Femur (tissue), 1 donor: ENCODE measurements around the gene TPI1.

Experiments used
- DNase-seq: peaks from one replicate; pipeline ENCODE4 v3.0.0-alpha.2; 2017

The TPI1 gene

DNA sequence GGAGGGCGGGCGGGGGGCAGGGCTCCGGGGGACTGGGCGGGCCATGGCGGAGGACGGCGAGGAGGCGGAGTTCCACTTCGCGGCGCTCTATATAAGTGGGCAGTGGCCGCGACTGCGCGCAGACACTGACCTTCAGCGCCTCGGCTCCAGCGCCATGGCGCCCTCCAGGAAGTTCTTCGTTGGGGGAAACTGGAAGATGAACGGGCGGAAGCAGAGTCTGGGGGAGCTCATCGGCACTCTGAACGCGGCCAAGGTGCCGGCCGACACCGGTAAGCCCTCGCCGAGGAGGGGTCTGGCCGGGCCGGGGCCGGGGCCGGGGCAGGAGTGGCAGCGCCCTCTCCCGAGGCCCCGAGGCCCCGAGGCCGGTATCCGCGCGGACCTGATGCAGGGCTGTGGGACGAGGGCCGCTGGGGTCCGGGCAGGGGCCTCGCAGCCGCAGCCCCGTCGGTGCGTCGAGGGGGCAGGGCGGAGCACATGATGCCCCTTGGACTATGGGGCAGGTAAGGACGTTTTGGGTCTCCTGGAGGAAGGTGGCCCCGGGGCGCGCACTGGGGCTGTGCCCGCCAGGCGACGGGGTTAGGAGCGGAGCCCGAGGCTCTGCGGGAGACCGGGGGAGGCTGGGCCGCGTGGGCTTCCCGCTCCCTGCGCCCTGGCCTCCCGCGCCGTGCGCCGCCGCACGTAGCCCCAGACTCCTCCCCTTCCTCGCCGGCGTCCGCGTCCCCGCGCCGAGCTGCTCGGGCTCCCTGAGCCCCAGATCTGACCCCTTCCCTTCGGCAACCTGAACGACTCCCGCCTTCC lies at the start of gene TPI1:
TPI1 (plus strand) TSS at position 119 of the 798 bp plus-strand sequence; CDS start at position 155, 36 bp downstream.
- peak; percentile 93 for DNase-seq

DNA sequence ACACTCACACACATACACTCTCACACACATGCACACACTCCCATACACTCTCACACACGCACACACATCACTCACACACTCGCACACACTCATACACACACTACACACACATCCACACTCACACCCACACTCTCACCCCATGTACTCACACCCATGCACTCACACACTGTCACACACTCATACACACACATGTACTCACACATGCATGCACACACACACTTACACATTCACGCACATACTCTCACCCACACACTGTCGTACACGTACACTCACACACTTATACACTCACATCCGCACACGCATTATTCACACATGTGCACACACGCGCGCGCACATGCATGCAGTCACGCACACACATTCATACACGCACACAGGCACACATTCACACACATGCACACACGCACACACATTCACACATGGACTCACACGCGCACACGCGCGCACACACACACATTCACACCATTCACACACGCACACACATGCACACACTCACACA lies 49.6 kb upstream of the TPI1 start:
- DNase-seq, result no peak

DNA sequence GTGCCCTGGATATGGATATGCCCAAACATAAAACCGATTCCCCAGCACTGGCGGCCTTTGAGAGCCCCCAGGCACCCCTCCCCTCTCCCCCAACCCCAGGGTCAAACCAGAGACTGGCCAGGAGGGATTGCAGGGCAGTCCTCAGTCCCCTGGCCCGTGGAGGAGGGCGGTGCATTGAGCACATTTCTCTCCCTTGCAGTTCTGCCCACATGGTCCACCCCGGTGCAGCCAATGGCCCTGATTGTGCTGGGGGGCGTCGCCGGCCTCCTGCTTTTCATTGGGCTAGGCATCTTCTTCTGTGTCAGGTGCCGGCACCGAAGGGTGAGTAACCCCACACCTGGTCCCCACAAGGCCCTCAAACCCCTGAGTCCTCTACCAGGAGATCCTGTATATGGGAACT lies 49.1 kb upstream of the TPI1 start:
- DNase-seq, result no peak

DNA sequence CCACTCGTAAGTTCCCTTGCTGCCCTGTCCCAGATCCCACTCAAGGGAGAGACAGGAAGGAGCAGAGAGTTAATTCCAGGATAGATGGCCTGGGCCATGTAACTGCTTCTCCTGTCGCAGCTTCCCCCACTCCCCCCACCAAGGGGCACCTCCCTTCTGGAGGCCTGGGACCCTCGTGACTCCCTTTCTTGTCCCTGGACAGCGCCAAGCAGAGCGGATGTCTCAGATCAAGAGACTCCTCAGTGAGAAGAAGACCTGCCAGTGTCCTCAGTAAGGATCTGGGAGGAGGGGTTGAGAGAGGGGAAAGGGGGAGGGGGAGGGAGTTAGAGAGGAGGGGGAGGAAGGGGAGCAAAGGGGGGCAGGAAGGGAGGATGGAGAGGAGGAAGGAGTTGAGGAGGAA lies 48.7 kb upstream of the TPI1 start:
- no peak for DNase-seq

DNA sequence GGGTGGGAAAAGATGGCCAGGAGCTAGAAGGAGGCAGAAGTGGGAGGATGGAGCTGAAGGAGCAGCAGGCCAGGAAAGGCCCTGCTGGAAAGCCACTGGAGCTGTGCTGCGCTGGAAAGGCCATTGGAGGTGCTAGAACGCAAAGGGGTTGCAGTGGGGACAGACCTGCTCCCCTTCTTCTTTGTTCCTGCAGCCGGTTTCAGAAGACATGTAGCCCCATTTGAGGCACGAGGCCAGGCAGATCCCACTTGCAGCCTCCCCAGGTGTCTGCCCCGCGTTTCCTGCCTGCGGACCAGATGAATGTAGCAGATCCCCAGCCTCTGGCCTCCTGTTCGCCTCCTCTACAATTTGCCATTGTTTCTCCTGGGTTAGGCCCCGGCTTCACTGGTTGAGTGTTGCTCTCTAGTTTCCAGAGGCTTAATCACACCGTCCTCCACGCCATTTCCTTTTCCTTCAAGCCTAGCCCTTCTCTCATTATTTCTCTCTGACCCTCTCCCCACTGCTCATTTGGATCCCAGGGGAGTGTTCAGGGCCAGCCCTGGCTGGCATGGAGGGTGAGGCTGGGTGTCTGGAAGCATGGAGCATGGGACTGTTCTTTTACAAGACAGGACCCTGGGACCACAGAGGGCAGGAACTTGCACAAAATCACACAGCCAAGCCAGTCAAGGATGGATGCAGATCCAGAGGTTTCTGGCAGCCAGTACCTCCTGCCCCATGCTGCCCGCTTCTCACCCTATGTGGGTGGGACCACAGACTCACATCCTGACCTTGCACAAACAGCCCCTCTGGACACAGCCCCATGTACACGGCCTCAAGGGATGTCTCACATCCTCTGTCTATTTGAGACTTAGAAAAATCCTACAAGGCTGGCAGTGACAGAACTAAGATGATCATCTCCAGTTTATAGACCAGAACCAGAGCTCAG lies 48.0 kb upstream of the TPI1 start:
- no peak for DNase-seq

DNA sequence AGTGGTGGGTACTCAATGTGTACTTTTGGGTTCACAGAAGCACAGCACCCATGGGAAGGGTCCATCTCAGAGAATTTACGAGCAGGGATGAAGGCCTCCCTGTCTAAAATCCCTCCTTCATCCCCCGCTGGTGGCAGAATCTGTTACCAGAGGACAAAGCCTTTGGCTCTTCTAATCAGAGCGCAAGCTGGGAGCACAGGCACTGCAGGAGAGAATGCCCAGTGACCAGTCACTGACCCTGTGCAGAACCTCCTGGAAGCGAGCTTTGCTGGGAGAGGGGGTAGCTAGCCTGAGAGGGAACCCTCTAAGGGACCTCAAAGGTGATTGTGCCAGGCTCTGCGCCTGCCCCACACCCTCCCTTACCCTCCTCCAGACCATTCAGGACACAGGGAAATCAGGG lies 47.2 kb upstream of the TPI1 start:
- DNase-seq, result no peak

DNA sequence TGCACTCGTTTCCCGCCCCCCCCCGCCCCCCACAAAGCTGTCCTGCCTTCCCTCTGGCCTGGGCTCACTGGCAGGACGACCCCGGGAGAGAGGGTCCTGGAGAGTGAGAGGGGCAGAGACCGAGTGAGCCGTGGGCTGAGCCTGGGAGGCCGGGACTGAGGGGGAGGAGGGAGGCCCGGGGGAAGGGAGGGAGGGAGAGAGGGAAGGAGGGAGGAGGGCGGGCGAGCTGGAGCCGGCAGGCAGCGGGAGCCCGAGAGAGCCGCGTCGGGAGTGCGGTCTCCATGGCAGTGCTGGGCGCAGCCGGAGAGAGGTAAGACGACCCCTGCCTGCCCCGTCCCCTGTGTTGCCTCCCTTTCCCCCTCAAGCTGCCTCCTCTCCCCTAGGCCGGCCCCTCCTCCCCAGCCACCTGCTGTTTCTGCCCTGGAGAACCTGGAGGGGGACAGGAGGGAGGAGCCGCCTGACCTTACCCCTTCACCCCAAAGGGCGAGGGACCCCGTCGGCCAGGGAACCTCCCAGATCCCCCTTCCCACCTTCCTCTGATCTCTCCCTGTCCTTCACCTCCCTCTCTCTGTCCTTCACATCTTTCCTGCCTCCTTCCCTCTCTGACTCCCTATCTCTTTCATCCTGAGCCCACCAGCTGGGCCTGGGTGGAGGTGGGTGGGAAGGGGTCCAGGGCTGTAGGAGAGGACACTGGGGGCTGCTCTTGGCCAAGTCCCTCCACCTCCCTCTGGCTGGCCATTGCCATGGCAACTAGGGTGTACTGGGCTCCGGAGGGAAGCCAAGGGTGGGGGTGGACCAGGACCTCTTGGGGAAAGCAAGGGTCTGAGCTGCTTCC lies 45.5 kb upstream of the TPI1 start, which contains the start of gene GPR162:
GPR162 (plus strand) TSS at position 231 of the 835 bp plus-strand sequence. CDS start 2,078 bp downstream, outside the sequence.
- DNase-seq, result peak; percentile 84

DNA sequence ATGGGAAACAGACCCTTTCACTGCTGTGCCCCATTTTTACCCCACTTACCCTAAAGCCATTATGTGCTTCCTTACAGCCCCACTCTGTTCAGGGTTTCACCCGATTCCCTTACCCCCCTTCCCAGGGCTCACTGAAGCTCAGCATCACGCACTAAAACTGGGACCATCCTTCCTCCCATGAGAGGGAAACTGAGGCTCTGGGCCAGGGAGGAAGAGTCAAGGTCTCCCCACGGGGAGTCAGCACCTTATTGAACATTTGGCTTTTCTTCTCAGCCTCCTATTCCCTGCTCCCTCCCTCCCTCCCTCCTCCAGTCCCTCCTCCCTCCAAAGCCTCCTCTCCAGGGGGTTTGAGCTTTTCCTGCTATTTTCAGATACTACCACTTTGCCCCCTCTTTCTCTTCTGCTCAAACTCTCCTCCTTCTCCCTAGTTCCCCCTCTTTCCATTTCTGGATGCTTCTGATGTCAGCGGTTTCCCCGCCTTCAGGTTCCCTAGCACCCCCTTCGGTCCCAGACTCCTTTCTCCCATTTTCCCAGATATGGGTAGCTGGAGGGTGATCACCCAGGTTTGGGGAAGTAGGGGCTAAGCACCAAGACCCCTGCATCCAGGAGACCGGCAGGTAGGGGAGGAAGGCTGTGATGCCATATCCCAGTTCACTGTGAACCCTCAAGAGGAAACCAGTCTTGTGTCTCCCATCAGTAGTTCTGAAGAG lies 44.8 kb upstream of the TPI1 start:
- DNase-seq, result no peak

DNA sequence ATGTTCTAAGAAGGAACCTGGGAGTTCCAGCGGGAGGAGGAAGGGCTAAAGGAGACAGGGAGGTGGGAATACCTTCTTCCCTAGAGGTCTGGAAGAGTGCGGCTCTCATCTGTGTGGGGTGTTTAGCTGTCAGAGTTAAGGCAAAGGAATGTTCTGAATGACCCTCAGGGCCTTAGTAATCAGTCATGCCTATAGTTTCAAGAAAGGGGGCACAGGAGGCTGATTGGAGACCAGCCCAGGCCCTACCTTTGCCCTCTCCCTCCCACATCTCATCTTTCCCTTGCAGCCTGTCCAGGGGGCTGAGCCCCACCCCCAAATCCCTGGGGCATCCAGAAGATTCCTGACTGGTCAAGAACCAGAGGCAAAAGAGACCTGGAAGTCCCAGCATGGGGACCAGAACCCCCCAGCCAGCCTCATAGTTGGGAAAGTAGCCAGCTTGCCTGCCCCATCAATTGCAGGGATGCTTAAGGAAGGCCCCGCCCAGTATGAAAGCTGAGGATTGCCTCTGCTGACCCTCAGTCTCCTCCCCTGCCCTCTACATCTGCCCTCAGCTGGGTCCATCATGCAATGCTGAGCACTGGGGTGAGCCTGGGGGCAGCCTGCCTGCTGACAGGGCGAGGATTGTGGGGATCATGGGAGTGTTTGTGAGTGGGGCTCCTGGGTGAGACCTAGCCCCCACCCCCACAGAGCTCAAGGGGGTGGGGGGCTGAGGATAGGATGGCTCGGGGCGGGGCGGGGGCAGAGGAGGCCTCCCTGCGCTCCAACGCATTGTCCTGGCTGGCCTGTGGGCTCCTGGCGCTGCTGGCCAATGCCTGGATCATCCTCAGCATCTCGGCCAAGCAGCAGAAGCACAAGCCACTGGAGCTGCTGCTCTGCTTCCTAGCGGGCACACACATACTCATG lies 43.9 kb upstream of the TPI1 start:
- DNase-seq, result no peak

DNA sequence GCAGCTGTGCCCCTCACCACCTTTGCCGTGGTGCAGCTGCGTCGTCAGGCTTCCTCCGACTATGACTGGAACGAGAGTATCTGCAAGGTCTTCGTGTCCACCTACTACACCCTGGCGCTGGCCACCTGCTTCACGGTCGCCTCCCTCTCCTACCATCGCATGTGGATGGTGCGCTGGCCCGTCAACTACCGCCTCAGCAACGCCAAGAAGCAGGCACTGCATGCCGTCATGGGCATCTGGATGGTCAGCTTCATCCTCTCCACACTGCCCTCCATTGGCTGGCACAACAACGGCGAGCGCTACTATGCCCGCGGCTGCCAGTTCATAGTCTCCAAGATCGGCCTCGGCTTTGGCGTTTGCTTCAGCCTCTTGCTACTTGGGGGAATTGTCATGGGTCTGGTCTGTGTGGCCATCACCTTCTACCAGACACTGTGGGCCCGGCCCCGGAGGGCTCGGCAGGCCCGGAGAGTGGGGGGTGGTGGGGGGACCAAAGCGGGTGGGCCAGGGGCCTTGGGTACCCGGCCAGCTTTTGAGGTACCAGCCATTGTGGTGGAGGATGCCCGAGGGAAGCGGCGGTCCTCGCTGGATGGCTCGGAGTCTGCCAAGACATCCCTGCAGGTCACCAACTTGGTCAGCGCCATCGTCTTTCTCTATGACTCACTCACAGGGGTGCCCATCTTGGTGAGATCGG lies 43.1 kb upstream of the TPI1 start:
- no peak for DNase-seq

DNA sequence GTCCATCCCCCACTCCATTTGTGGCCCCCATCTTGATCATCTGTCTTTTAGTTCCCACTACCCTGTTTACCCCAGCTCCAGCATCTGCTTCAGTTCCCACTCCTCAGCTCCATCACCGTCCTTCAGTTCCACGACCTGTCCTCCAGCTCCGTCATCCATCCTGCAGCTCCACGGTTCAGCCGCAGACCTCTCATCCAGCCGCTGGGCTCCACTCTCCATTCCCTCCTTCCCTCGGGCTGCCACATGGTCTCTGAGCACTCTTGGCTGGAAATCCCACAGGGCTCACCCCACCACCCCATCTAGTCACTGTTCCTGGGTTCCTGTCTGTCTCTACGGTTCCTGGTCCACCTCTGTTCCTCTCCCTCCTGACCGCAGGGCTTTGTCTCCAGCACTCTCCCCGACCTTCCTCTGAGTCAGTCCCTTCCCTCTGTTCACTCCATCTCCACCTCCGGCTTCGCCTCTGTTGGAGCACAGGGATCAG lies 42.4 kb upstream of the TPI1 start:
- DNase-seq, result no peak

DNA sequence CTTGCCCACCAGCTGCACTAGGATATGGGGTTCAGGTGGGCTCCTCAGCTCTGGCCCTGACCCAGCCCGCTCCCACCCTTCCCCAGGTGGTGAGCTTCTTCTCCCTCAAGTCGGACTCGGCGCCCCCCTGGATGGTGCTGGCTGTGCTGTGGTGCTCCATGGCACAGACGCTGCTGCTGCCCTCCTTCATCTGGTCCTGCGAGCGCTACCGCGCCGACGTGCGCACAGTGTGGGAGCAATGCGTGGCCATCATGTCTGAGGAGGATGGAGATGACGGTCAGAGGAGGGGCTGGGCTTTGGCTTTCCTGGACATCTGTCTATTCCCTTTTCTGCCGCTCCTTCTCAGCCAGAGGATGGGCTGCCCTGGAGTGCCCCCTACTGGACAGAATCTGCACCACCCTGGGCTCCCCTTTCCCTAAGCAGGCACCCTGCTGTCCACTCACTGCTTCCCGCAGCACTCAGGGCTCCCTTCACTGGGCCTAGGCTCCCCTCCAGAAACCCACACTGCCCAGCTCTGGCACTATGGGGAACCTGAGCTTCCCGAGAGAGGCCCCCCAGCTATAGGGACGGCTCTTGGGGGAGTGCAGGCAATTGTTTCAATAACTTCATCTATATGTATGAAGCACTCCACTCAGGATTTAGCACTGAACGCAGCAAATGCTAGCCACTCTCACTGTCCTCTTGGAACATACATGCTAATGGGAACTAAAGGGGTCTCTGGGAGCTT lies 41.8 kb upstream of the TPI1 start:
- DNase-seq, result peak; percentile 94

DNA sequence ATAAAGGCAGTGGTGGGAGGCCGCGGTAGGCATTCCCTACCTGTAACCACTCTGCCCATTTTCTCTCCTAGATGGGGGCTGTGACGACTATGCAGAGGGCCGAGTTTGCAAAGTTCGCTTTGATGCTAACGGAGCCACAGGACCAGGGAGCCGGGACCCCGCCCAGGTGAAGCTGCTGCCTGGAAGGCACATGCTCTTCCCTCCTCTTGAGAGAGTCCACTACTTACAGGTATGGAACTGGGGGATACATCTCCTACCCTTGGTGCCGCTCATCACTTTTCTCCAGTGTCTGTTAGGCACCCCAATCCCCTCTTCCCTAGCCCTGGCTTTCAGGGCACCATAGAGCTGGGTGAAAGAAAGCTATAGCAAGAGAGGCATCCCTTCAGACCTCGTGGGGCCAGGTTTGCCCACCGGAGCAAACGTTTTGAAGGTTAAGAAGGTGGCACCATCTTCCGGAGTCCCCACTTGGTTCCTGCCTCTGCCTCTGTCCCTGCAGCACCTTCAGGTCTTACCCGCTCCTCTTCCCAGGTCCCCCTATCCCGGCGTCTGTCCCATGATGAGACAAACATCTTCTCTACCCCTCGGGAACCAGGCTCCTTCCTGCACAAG lies 41.1 kb upstream of the TPI1 start:
- no peak for DNase-seq

DNA sequence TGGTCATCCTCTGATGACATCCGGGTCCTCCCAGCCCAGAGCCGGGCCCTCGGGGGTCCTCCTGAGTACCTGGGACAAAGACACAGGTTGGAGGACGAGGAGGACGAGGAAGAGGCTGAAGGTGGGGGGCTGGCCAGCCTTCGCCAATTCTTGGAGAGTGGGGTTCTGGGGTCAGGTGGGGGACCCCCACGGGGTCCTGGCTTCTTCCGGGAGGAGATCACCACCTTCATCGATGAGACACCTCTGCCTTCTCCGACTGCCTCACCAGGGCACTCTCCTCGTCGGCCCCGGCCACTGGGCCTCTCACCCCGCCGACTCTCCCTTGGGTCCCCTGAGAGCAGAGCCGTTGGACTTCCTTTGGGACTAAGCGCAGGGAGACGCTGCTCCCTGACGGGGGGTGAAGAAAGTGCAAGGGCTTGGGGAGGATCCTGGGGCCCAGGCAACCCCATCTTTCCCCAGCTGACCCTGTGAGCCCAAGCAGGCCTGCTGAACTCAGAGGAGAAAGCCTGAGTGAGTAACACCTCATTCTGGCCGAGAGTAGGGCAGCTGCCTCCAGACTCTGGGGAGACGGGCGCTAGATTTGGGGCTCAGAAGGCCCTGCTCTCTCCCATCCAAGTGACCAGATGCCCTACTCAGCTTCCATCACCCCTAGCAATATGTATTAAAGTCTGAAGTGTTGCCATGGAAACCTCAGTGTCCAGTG lies 40.4 kb upstream of the TPI1 start:
- no peak for DNase-seq

DNA sequence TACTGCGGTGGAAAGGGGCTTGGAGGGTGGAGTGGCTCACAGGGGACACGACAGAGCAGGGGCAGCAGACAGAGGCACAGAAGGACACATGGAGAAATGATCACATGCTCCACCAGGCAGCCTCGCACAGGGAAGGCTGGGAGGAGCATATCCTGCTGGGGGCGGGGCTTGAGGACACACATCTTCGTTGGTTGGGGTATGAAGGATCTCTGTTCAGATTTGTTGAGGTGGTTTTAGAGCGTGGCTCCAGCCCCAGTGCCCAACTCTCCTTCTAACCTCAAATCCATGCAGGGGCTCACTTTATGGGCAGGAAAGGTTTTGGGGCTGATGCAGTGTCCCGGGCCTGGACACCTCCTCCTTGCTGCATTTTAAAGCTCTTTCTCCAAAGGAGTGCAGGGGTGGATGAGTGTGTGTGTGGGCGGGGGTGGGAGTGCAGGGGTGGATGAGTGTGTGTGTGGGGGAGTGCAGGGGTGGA lies 39.9 kb upstream of the TPI1 start:
- DNase-seq, result peak; percentile 91

DNA sequence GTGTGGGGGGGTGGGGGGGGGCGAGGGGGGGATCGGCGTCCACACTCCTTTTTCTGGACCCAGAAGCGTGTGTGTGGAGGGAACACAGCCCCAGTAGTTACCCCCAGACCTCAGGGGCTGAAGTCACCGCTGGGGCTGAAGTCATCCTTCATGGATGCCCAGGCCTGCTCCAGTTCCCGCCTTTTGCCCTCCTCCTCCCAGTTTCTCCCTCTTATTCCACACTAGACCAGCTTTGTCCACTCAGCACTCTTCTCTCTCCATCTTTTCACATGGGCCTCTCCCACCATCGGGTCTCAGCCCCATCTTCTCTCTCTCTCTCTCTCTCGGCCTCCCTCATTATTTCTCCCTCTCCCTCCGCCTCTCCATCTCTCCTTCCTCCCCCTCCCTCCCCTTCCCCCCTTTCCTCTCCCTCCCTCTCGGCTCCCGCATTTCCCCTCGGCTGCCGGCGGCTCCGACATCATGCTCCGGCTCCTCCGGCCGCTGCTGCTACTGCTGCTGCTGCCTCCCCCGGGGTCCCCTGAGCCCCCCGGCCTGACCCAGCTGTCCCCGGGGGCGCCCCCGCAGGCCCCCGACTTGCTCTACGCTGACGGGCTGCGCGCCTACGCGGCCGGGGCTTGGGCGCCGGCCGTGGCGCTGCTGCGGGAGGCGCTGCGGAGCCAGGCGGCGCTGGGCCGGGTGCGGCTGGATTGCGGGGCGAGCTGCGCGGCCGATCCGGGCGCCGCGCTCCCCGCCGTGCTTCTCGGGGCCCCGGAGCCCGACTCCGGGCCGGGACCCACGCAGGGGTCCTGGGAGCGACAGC lies 39.1 kb upstream of the TPI1 start, which contains the start of gene P3H3:
P3H3 (plus strand) TSS at position 426 of the 799 bp plus-strand sequence; CDS start at position 460, 34 bp downstream.
- DNase-seq, result peak; percentile 75
